Loucy (cell line): ENCODE results near the gene POFUT2.

Experiments
- EZH2phosphoT487 ChIP-seq: fragments of 200-600 bp; IDR thresholded peaks from 2 replicates; pipeline ENCODE4 v1.6.1; 2018; ENCODE audit warnings: antibody characterized with exemption, mild to moderate bottlenecking, moderate library complexity, borderline replicate concordance
- TF ChIP-seq, protein P1 (sequence below): fragments of 200-600 bp; sonication (generic); conservative IDR thresholded peaks from 2 replicates; pipeline ENCODE4 v1.5.1; 2014; ENCODE audit warnings: mild to moderate bottlenecking, antibody characterized with exemption, low read length

DNA sequence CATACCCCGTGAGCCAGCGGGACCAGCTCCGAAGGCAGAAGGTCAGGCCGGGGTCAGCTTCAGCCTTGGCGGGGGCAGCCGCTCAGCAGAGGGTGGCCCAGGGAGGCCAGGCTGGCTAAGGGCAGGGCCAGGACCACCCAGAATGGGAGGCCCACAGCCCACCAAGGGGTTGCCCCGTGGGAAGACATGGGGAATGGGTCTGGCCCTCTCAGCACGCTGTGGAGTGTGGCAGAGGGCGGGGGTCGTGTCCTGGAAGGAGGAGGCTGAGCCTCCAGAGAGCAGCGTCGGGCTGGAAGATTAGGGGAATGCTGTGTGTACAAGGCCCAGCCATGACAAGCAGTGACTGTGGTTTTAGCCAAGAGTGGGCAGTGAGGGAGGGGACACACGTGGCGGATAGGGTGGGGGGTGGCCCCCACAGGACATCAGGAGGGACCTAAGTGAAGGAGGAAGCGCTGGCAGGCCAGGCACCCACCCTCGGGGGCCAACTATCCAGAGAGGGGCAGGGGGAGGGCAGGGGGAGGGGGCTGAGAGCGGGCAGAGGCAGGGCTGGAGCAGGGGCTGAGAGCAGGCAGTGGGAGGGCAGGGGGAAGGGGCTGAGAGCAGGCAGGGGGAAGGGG is 43.9 kb upstream of the POFUT2 start:
- TF ChIP-seq, protein P1, sequence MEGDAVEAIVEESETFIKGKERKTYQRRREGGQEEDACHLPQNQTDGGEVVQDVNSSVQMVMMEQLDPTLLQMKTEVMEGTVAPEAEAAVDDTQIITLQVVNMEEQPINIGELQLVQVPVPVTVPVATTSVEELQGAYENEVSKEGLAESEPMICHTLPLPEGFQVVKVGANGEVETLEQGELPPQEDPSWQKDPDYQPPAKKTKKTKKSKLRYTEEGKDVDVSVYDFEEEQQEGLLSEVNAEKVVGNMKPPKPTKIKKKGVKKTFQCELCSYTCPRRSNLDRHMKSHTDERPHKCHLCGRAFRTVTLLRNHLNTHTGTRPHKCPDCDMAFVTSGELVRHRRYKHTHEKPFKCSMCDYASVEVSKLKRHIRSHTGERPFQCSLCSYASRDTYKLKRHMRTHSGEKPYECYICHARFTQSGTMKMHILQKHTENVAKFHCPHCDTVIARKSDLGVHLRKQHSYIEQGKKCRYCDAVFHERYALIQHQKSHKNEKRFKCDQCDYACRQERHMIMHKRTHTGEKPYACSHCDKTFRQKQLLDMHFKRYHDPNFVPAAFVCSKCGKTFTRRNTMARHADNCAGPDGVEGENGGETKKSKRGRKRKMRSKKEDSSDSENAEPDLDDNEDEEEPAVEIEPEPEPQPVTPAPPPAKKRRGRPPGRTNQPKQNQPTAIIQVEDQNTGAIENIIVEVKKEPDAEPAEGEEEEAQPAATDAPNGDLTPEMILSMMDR: no peak
- no peak for TF ChIP-seq EZH2phosphoT487
